AML-193 (cell line): ENCODE results near the gene TRAPPC2.
"Not testable (repeated sequence)": the region's sequence is repeated elsewhere in the genome, so short reads cannot be mapped to it uniquely, and the experiment has no call there.

Experiments
- DNase-seq, 2 experiments: peaks; one replicate each; lab custom pipeline; 2025; lab: John Stamatoyannopoulos, UW

TRAPPC2 gene

DNA sequence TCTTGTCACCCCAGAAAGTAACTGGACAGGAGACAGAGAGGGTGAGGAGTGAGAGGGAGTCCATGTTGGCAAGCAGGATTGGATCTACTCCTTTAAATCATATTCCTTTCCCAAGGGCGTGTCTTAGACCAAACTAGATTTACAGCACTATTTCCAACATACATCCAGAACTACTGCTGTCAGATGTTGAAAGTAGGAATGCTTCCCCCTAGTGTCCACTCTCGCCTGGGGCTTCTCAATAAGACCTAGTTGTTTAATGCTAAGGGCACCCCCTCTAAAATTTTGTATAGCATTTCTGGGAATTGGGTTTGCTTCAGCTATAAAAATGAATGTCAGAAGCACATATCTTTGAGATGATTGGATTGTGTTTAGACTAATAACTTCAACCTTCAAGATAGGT lies 13.4 kb upstream of the TRAPPC2 start:
- peak; percentile 10 to 16 for DNase-seq

DNA sequence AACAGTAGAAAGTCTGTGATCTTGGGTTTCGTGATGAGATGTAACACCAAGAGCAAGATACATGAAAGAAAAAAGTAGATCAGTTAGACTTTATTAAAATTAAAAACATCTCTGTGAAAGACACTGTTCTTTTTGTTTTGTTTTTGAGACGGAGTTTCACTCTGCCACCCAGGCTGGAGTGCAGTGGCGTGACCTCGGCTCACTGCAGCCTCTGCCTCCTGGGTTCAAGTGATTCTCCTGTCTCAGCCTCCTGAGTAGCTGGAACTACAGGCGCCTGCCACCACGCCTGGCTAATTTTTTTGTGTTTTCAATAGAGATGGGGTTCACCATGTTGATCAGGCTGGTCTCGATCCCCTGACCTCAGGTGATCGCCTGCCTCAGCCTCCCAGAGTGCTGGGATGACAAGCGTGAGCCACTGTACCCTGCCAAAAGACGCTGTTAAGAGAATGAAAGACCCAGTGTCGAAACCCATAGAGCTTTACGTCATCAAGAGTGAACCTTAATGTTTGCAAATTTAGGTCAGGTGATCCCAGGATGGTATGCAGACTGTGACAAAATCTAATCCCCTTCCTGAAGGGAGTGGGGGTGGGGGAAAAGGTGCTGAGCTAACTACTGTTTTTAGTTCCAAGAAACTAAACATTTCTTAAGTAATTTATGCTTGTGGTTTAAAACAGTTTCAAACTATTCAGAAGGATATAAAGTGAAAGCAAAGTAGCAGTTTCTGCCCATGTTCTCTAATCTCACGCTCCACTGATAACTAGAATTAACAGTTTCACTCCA lies 8.2 kb upstream of the TRAPPC2 start:
- DNase-seq: peak; percentile 20 to 50

DNA sequence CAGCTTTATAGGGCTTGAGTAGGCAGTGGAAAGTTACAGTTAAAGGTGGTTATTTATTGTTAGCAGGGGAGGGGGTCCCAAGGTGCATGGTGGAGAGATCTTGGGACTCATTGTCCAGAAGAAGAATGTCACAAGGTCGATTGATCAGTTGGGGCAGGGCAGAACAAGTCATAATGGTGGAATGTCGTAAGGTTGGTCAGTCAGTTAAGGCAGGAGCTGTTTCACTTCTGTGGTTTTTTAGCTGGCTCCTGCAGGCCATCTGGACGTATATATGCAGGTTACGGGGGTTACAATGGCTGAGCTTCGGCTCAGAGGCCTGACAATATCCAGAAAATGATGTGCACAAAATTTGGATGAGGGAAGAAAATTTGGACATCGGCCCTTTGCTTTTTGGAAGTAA lies 7.3 kb upstream of the TRAPPC2 start:
- DNase-seq: no peak

DNA sequence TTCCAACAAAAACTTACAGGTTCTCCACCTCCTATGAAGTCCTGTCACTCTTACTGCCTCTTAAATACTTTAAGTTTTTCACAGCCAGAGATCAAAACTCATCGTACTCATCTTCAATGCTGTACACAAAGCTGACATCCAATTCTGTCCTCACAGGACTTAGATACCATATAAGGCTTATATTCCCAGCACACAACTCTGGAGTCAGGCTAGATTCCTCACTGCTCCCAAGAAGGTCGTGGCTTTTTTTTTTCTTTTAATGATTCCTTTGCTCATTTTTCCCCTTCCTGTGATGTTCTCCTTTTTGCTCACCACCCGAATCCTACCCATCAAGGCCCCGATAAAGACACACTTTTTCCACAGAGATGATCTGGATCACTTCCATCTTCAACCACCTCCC lies 914 bp downstream of the TRAPPC2 start:
- DNase-seq: no peak

DNA sequence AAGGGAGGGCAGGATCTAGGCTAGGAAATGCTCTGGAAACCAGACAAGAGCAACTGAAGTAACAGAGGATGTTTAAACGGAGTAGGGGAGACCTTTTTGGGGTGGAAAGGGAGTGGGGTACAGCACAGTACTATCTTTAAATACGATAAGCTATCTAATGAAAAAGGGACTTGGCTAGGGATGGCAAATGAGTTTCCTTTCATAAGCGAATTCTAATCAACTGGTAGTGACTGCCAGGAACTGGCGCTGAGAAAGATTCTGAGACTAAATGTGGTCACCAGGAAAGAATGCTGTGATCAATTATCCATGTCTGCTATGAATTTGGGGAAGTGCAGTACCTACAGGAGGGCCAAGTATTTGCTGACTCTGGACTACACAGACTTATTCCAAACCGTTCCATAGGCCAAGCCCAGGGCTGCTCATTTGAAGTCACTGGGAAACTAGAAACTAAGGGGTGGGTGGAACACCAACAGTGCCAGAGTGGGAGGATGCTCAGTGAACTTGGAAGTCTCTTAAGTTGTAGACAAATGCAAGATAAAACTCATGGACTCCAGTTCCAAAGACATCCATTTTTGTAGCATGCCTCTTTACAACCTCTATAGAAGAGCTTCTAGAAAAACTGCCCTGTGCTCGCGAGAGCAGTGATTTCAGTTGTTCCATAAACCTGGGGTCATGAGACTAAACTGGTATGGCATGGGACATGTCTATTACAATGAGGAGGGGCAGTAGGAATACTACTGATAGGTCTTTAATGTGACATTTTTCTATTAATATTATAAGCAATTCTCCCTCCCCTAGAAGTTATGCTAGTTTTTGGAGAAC lies 2.0 kb downstream of the TRAPPC2 start:
- DNase-seq: no peak

DNA sequence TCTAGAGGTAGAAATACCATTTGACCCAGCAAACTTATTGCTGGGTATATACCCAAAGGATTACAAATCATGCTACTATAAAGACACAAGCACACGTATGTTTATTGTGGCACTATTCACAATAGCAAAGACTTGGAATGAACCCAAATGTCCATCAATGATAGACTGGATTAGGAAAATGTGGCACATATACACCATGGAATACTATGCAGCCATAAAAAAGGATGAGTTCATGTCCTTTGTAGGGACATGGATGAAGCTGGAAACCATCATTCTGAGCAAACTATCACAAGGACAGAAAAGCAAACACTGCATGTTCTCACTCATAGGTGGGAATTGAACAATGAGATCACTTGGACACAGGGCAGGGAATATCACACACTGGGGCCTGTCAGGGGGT lies 3.9 kb downstream of the TRAPPC2 start:
- not testable (repeated sequence) for DNase-seq

DNA sequence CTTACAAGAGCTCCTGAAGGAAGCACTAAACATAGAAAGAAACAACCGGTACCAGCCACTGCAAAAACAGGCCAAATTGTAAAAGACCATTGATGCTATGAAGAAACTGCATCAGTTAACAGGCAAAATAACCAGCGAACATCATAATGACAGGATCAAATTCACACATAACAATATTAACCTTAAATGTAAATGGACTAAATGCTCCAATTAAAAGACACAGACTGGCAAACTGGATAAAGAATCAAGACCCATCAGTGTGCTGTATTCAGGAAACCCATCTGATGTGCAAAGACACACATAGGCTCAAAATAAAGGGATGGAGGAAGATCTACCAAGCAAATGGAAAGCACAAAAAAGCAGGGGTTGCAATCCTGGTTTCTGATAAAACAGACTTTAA lies 7.8 kb downstream of the TRAPPC2 start:
- DNase-seq: not testable (repeated sequence)

DNA sequence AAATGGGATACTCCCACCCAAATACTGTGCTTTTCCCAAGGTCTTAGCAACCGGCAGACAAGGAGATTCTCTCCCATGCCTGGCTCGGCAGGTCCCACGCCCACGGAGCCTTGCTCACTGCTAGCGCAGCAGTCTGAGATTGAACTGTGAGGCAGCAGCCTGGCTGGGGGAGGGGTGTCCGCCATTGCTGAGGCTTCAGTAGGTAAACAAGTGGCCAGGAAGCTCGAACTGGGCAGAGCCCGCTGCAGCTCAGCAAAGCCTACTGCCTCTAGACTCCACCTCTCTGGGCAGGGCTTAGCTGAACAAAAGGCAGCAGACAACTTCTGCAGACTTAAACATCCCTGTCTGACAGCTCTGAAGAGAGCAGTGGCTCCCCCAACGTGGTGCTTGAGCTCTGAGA lies 9.5 kb downstream of the TRAPPC2 start:
- not testable (repeated sequence) for DNase-seq

DNA sequence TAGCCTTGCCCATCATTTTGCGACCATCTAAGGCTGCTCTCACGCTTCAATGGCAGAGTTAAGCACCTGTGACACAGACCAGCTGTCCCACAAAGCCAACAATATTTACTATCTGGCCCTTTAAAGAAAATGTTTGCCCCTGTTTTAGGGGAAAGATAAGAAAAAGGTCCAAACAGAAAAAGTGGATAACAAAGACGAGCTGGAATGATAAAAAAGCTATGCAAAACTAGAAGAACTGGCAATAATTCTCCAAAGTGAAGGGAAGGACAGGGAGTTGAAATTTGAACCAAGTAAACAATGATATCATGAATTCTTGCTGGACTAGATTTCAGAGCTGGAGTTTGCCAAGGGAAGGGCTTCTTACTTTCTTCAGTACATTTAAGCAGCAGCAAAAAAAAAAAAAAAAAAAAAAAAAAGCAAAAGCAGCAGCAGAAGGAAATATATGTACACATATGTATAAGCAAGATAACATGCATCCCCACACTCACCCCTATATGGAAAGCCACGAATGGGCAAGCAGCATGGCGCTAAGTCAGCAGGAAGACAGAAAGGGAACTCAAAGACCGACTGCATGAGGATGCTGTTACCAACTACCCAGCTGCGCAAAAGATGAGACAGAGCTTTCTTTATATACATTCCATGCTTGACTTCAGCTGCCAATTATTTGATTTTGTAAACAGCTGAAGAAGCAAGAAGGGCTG lies 12.5 kb downstream of the TRAPPC2 start:
- DNase-seq: no peak

DNA sequence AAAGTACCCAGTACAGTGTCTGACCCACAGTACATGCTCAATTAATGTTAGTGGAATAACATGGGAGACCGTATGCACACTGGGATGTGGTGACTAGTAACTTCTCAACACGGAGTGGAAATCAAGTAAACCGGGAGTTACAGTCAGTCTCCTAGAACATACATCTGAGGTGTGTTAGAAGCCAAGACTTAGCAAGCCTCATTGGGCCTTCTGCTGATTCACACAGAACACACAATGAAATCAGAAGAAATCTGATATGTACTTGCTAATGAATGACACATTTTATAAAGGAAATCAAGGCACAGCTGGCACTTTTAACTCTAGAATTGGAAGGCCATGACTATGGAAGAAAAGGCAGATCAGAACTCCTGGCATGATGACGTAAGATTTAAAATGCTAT lies 13.0 kb downstream of the TRAPPC2 start:
- no peak for DNase-seq

DNA sequence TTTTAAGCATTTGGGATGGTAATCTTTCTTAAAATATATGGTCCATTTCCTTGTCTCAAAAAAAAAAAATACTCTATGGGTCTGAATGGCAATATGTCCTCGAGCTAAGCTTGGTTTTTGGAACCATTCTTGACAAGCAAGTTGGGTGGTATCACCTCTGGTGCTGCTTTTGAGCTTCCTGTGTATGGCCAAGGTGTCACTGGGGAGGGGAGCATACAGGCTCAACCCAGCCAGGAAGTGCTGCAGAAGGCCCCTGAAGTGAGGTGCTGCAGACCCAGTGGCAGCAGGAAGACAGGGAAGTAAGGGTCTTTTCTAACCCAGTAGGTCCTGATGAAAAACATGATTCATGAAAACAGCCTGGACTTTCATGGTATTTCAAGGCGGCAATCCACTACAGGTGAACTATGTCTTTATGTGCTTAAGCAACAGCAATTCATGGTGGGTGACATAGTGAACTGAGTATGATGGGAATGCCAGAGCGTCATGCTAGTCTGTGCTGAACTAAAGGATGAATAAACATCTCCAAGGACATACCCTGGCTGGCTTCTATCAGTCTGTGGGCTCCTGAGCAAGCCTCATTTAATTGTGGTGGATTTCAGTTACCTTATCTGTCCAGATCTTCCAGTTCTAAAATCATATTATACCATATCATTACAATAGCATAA lies 15.1 kb downstream of the TRAPPC2 start:
- no peak for DNase-seq

DNA sequence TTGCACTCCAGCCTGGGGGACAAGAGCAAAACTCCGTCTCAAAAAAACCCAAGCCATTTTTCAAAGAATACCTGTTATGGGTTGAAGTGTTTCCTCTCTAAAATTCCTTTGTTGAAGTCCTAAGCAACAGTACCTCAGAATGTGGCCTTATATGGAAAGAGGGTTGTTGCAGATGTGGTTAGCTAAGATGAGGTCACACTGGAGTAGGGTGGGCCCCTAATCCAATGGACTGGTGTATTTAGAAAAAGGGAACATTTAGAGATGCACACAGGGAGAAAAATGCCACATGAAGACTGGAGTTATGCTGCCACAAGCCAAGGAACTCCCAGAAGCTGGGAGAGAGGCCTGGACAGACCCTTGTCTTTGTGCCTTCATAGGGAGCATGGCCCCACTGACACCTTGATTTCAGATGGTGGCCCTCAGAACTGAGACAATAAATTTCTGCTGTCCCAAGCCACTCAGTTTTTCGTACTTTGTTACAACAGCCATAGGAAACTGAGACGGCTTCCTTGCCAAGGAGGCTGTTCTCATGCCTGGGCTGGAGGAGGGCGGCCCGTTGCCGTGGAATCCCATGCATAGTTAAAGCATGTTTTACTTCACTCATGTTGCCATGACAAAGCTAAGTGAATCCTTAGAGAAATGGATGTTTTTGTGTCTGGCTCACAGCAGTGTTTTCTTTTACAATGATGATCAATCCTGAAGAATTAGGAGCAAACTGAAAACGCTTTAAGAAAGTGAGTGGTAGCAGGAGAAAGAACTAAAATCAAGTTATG lies 16.5 kb downstream of the TRAPPC2 start:
- DNase-seq: no peak

DNA sequence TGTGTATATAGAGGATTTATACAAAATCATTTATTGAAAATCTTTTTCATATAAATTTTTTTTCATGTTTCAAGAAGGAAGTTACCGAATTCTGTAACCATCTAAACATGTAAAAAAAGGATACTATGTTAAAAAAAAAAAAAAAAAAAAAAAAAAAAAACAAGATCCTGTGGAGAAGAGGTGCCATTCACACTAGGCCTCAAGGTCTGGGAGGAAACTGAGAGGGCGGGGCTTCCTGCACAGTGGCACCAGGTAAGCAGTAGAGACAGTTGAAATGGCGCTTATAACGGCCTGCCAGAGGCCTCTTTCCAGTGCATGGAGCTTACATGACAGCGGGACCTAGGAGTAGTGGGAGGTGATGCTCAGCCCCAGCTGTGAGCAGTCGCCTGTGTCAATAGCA lies 17.5 kb downstream of the TRAPPC2 start:
- DNase-seq: no peak

DNA sequence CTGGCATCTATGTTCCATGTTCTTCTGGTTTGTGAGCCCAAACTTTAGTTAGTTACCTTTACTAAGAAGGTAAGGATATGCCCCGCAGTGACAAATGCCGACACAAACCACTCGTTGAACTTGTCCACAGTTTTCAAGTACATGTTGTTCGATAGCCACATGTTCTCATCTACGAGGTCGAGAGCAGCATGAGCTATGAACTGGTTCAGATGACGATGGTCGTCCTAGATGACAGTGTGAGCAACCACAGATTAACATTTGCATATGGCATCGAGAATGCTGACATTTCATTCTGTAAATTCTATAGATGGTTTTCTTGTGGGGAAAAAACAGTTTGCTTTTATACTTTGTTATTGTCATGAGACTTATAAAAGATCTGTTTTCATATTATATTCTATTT lies 18.0 kb downstream of the TRAPPC2 start:
- DNase-seq: no peak

DNA sequence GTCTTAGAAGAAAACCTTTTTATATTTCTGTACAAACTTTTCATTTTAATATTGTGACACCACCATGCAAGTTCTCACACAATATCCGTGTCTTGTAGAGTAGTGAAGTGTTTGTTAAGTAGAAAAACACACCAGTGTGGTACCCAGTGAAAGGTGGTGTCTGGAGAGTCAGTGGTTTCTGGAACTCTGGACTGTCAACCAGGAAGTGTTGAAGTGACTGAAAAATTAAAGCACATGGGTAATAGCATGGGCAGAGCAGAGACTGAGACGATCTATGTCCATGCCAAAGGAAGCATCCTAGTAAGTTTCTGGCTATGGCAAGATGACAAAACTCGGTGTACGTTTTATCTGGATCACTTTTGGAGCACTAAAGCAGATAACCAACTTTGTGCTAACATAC lies 23.3 kb downstream of the TRAPPC2 start:
- DNase-seq: no peak

DNA sequence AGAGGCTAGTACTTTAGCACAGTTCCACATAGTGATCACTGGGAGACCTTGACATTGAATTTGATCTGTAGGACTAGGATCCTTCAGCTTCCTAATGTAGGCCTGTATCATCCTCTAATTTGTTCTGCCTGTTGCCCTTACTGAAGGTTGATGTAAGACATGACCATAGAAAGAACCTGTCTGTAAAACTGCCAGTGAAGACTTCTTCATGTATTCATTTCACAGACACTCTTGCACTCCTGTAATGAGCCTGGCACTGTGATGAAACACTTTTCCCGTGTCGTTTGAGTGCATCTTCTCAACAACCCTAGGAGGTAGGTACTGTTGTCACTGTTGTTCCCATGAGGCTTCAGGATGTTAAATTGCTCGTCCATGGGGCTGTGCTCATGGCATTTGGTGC lies 30.8 kb downstream of the TRAPPC2 start:
- no peak for DNase-seq

DNA sequence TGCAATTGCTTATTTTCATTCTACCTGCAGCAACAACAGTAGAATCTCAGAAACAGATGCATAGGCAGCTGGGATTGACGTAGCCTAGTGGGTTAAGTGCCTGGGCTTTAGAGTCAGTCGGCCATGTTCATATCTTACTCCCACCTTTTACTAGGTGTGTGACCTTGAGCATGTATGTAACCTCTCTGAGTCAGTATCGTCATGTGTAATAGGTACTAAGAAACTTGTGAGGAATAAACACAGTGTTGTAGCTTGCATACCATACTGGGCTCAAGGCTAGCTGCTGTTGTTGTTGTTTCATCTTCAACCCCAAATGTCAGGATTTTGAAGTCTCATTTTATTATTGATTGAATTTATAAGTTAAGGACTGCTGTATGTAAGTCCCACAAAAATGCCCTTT lies 31.3 kb downstream of the TRAPPC2 start:
- no peak for DNase-seq

DNA sequence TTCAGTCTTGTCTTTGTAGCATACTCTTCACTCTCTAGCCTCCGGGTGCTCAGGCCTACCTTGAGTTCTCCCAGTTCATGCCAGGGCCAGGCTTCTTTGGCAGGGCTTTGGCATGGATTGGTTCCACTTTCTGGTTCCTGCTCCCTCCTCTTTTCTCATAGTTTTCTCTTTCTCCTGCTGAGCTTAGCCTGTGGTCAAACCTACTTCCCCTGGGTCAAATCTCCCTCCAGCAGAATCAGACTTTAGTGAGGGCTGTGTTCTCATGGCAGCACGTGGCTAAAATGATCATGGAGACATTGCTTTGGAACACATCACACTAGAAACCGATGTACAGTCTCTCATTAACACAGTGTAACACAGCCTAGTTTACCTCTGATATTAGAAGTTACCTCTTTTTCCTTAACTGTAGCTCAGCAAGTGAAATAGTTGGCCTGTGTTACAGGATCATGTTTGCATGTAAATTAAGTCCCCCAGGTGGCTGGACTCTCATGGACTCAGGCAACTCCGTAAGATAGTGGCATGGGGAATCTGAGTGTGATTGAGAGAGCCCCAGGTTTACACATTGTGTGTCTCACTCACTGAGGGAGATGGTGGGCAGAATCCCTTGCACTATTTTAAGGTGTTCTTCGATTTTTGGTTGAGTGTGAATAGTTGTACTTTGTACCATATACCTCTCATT lies 32.2 kb downstream of the TRAPPC2 start:
- no peak for DNase-seq

DNA sequence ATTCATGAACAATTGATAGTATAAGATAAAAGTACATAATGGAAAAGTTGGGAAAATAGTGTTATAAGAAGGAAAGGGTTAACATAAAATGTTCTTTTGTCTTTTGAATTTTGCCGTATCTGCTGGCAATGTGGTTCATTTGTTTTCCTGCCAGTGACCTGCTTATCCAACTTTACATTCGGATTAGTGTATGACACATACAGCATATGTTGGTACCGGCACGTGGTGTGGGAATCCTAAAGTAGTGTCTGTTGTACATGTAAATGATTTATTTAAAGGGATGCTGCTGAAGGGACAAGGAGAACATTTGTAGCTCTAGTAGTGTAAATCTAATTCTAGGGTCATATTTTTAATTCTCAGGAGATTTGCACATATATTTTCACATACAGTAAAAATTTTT lies 34.0 kb downstream of the TRAPPC2 start:
- no peak for DNase-seq

DNA sequence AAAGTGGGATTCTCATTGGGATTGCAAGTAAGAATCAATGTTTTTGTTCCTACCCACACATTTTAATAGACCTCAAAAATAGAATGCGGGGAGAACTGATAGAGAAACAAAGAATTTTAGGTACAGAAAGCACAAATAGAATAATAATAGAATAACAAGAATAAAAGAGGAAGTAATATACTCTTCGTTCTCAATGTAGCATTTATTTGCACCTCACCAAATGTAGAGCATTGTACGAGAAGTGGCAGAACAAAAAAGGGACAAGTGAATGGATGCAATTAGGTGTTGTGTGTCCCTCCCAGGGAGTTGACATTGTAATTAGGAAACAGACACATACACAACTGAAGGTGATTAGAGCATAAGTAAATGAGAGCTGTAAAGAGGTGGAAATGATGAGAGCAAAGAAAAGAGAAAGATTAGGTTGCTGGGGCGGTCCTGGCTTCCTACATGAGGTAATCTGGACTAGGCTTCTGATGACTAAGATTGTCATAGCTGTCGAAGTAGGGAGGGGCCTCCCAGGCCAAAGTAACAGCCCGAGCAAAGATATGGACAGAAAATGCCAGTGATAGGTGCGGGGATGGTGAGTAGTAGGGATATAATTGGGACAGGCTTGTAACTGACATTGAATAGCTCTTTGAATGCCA lies 35.1 kb downstream of the TRAPPC2 start:
- no peak for DNase-seq
